Keratinocyte (primary cell): Measurements from ENCODE around the gene KDM6B. TPM values are rescaled to one million over a fixed set of nuclear protein-coding genes. Genes with fewer than 3 reads are reported as not detected.

Experiments used
- DNase-seq: peaks from one replicate; pipeline ENCODE4 v3.0.0-alpha.2; 2011; ENCODE audit warnings: low read depth, missing footprints, low spot score
- FAIRE-seq: peaks from 2 replicates; lab custom pipeline; 2011; peaks lifted over from hg19 to GRCh38; lab: Jason Lieb, UNC
- H2AFZ ChIP-seq: 2 replicates; pipeline ENCODE4 v1.6.0; 2012; ENCODE audit warnings: low read length, control low read depth, inconsistent platforms; ENCODE audit not compliant: control insufficient read depth
- H3K27ac ChIP-seq: 2 replicates; pipeline ENCODE4 v1.5.1; 2011; ENCODE audit warnings: low read length; ENCODE audit not compliant: control insufficient read depth, insufficient read depth
- H3K27me3 ChIP-seq: 3 replicates; pipeline ENCODE4 v1.6.0; 2011; ENCODE audit warnings: low read length; ENCODE audit not compliant: control insufficient read depth, insufficient read depth; ENCODE audit errors: extremely low read depth
- H3K36me3 ChIP-seq, 2 experiments: 2 replicates in 1 of 2; 3 replicates in 1 of 2; pipeline ENCODE4 v1.5.1; 2011; ENCODE audit warnings: low read length in 2 of 2, mild to moderate bottlenecking in 1 of 2; ENCODE audit not compliant: control insufficient read depth in 2 of 2, insufficient read depth in 2 of 2; ENCODE audit errors: extremely low read depth in 1 of 2
- H3K4me1 ChIP-seq: 3 replicates; pipeline ENCODE4 v1.5.1; 2011; ENCODE audit warnings: low read length; ENCODE audit not compliant: control insufficient read depth, insufficient read depth; ENCODE audit errors: extremely low read depth
- H3K4me2 ChIP-seq: 3 replicates; pipeline ENCODE4 v1.6.0; 2011; ENCODE audit warnings: low read depth, low read length; ENCODE audit not compliant: control insufficient read depth, insufficient read depth; ENCODE audit errors: extremely low read depth
- H3K4me3 ChIP-seq, 3 experiments: fragments of 200-600 bp in 1 of 3; sonication (generic) in 1 of 3; 2 replicates in 2 of 3; 3 replicates in 1 of 3; pipeline ENCODE4 v1.5.1; 2011 to 2016; ENCODE audit warnings: low read length in 3 of 3, mild to moderate bottlenecking in 3 of 3, control low read depth in 2 of 3, inconsistent platforms in 1 of 3, low read depth in 1 of 3, mixed read lengths in 1 of 3, mixed run types in 1 of 3, moderate library complexity in 1 of 3; ENCODE audit not compliant: control insufficient read depth in 2 of 3, insufficient read depth in 2 of 3; ENCODE audit errors: extremely low read depth in 1 of 3
- H3K79me2 ChIP-seq: 2 replicates; pipeline ENCODE4 v1.6.0; 2012; ENCODE audit warnings: low read length; ENCODE audit not compliant: control insufficient read depth, insufficient read depth
- H3K9ac ChIP-seq: 3 replicates; pipeline ENCODE4 v1.6.0; 2011; ENCODE audit warnings: low read length; ENCODE audit not compliant: control insufficient read depth, insufficient read depth; ENCODE audit errors: extremely low read depth
- H3K9me1 ChIP-seq: 3 replicates; pipeline ENCODE4 v1.6.0; 2011; ENCODE audit warnings: low read length; ENCODE audit not compliant: control insufficient read depth, insufficient read depth; ENCODE audit errors: extremely low read depth
- H3K9me3 ChIP-seq: 2 replicates; pipeline ENCODE4 v1.5.1; 2012; ENCODE audit warnings: low read depth, low read length; ENCODE audit not compliant: control insufficient read depth
- H4K20me1 ChIP-seq: 3 replicates; pipeline ENCODE4 v1.6.0; 2011; ENCODE audit warnings: low read length; ENCODE audit not compliant: control insufficient read depth, insufficient read depth; ENCODE audit errors: extremely low read depth
- CTCF ChIP-seq, 3 experiments: IDR thresholded peaks in 1 of 3; conservative IDR thresholded peaks in 1 of 3; optimal IDR thresholded peaks in 1 of 3; 2 replicates in 2 of 3; 3 replicates in 1 of 3; pipeline versions ENCODE3 to v1.5.1; 2011; ENCODE audit warnings: low read length in 3 of 3, mild to moderate bottlenecking in 3 of 3, moderate library complexity in 2 of 3, control low read depth in 1 of 3, inconsistent platforms in 1 of 3; ENCODE audit not compliant: insufficient read depth in 2 of 3; ENCODE audit errors: extremely low read depth in 1 of 3
- EZH2 ChIP-seq: IDR thresholded peaks from one replicate; pipeline ENCODE4 v1.6.1; 2012; ENCODE audit warnings: inconsistent platforms, mild to moderate bottlenecking, low read length, moderate library complexity
- dilution Hi-C: fragments of 300-500 bp; cut with MboI; formaldehyde crosslinking; loops from one replicate; pipeline ENCODE4 v1.7.0; 2020; ENCODE audit warnings: low sequenced_read_pairs; ENCODE audit not compliant: extremely low pct_ligation_motif_present
- polyA plus RNA-seq, 5 experiments: library from polyadenylated mRNA; depleted of rRNA in 3 of 5; stranded (reverse) in 3 of 5; stranded (forward) in 1 of 5; unstranded in 1 of 5; fragments of >200 nt; gene quantifications; 1 replicate in 1 of 5; 2 replicates in 3 of 5; 3 replicates in 1 of 5; pipeline versions ENCODE4 v1.2.1 to v1.2.3, GENCODE V29; 2011 to 2012; ENCODE audit warnings: missing spikeins in 2 of 5, low read depth in 1 of 5, low replicate concordance in 1 of 5

The KDM6B gene
- polyA plus RNA-seq, 1 donor (not counting 4 experiments of a cell fraction or from before 2014, with no cell fraction given): 1.6 TPM

- no peak for FAIRE-seq
- Histone ChIP-seq H3K9me3 (no peaks in the 10 kb centered on the region), H3K36me3 (peaks cover 8 to 12% of the 10 kb centered on the region in 2 experiments)
These were observed 44.2 kb downstream of the KDM6B start for GRCh38 chr17:7878234-7878633.

GRCh38 chr17:7880076-7880868, 46.3 kb downstream of the KDM6B start:
- FAIRE-seq (no peak), DNase-seq (no peak)
- no peak overlapping the region for H3K4me3 ChIP-seq
- H3K4me1 ChIP-seq: peaks cover 17% of the 10 kb centered on the region
- no peak overlapping the region for H3K27ac ChIP-seq
- no peak overlapping the region for H2AFZ ChIP-seq
- H3K36me3 ChIP-seq: peaks cover 8 to 12% of the 10 kb centered on the region in 2 experiments
- TF ChIP-seq CTCF (optimal IDR thresholded peaks at IDR 0.05 in 1 of 3, IDR thresholded peaks at IDR 0.05 in 1 of 3, conservative IDR thresholded peaks at IDR 0.05 in 1 of 3; ENCODE audit: extremely low read depth in 1 of 3, insufficient read depth in 2 of 3, low read length in 3 of 3) (no peak), EZH2 (no peak)
- dilution Hi-C loops: no loop called here
- H4K20me1 ChIP-seq: no peaks in the 10 kb centered on the region
- H3K9me3 ChIP-seq: no peaks in the 10 kb centered on the region
- no peak overlapping the region for H3K4me2 ChIP-seq
- no peaks in the 10 kb centered on the region for H3K27me3 ChIP-seq
- peaks cover 2% of the 10 kb centered on the region for H3K79me2 ChIP-seq
- H3K9me1 ChIP-seq: no peaks in the 10 kb centered on the region
- H3K9ac ChIP-seq: no peak overlapping the region

More at GRCh38 chr17:7878234-7878633, 44.2 kb downstream of the KDM6B start:
- Histone ChIP-seq H4K20me1 (no peaks in the 10 kb centered on the region), H2AFZ (no peak overlapping the region), H3K79me2 (no peaks in the 10 kb centered on the region), H3K27me3 (no peaks in the 10 kb centered on the region), H3K9me1 (no peaks in the 10 kb centered on the region), H3K4me2 (no peak overlapping the region), H3K9ac (no peak overlapping the region), H3K27ac (no peak overlapping the region), H3K4me3 (no peak overlapping the region), H3K4me1 (peaks cover 14% of the 10 kb centered on the region)
- dilution Hi-C loops: no loop called here
- TF ChIP-seq CTCF (optimal IDR thresholded peaks at IDR 0.05 in 1 of 3, IDR thresholded peaks at IDR 0.05 in 1 of 3, conservative IDR thresholded peaks at IDR 0.05 in 1 of 3; ENCODE audit: extremely low read depth in 1 of 3, insufficient read depth in 2 of 3, low read length in 3 of 3): no peak
- no peak for TF ChIP-seq EZH2
- no peak for DNase-seq
